GM19238 (cell line): ENCODE results near the gene AZU1.
"Not testable (repeated sequence)": the region's sequence is repeated elsewhere in the genome, so short reads cannot be mapped to it uniquely, and the experiment has no call there.

Experiments
- DNase-seq: peaks from one replicate; pipeline ENCODE4 v3.0.0; 2011; ENCODE audit warnings: low spot score; ENCODE audit not compliant: insufficient read length

AZU1 gene

DNA sequence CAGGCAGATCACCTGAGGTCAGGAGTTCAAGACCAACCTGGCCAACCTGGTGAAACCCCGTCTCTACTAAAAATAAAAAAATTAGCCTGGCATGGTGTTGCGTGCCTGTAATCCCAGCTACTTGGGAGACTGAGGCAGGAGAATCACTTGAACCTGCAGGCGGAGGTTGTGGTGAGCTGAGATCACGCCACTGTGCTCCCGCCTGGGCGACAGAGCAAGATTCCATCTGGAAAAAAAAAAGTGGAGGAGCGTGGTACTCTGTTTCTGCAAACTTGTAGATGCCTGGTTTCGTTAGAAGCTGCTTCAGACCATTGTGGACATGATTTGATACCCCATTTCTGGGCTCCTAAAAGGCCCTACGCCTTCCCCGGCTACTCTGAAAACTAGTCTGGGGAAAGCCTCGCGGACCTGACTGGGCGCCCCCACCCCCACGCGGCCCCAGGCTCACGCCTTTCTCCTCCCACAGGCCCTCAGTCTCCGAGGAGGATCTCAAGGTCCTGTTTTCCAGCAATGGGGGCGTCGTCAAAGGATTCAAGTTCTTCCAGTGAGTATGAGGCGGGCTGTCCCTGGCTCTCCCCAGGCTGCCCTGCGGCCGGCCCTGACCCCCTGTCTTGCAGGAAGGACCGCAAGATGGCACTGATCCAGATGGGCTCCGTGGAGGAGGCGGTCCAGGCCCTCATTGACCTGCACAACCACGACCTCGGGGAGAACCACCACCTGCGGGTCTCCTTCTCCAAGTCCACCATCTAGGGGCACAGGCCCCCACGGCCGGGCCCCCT is 17.4 kb upstream of the AZU1 start:
- DNase-seq = no peak

DNA sequence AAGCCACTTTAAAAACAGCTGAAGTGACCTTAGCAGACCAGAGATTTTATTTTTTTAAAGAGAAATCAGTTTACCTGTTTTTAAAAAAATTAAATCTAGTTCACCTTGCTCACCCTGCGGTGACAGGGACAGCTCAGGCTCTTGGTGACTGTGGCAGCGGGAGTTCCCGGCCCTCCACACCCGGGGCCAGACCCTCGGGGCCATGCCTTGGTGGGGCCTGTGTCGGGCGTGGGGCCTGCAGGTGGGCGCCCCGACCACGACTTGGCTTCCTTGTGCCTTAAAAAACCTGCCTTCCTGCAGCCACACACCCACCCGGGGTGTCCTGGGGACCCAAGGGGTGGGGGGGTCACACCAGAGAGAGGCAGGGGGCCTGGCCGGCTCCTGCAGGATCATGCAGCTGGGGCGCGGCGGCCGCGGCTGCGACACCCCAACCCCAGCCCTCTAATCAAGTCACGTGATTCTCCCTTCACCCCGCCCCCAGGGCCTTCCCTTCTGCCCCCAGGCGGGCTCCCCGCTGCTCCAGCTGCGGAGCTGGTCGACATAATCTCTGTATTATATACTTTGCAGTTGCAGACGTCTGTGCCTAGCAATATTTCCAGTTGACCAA is 16.7 kb upstream of the AZU1 start:
- no peak for DNase-seq

- no peak for DNase-seq
These were observed 16.1 kb upstream of the AZU1 start for GRCh38 chr19:811506-812048.

GRCh38 chr19:812049-812746 is 15.4 kb upstream of the AZU1 start:
- no peak for DNase-seq

DNA sequence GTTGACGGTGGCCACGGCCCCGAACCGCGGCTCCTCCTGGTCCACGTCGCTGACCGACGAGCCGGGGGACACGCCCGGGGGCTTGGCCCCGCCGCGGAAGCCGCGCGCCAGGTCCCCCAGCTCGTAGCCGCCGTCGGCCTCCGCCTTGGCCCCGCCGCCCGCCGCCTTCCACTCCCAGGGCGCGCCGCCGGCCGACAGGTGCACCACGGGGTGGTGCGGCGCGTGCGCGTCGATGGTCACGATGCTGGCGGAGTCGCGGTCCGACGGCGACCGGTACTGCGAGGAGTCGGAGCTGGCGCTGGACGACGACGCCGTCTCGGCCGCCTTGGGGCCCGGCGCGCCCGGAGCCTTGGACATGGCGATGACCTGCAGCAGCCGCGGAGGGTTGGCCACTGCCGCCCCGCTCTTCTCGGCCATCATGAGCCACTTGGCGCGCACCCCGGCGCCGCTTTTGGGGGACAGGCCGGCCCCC is 14.9 kb upstream of the AZU1 start:
- no peak for DNase-seq

DNA sequence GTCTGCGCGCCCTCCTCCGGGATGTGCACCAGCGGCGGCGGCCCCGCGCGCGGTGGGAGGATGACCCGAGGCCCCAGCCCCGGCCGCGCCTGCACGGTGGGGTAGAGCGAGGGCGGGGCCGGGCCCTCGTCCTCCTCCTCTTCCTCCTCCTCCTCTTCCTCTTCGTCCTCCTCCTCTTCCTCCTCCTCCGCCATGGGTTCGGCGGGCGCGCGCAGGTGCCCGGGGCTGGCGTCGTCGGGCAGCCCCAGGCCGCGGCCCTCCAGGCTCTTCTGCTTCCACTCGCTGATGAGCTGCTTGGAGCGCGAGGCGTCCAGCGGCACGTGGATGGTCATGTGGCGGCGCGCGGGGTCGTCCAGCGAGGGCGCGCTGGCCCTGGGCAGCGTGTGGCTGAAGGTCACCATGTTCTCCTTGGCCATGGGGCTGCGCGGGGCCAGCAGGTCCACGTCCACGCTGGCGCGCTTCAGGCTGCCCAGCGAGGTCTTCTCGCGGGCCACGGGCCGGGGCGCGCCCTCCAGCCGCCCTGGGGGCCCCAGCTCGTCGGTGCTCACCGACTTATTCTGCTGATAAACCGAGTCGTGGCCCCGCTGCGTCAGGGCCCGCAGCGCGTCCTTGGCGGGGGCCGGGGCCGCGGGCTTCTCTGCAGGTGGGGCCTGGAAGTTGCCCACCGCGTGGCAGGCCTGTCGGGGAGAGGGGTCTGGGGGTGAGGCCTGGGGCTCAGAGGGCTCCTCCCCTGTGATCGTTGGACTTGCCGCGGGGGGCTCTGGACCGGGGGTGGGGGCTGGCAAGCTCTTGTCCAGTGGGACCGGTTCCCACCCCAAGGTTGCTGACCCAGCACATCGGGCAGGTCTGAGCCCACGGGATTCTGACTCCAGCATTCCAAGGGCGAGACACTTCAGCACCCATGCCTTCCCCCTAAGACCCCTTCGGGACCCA is 14.2 kb upstream of the AZU1 start:
- DNase-seq = no peak

GRCh38 chr19:814152-815078 is 13.2 kb upstream of the AZU1 start:
- no peak for DNase-seq

DNA sequence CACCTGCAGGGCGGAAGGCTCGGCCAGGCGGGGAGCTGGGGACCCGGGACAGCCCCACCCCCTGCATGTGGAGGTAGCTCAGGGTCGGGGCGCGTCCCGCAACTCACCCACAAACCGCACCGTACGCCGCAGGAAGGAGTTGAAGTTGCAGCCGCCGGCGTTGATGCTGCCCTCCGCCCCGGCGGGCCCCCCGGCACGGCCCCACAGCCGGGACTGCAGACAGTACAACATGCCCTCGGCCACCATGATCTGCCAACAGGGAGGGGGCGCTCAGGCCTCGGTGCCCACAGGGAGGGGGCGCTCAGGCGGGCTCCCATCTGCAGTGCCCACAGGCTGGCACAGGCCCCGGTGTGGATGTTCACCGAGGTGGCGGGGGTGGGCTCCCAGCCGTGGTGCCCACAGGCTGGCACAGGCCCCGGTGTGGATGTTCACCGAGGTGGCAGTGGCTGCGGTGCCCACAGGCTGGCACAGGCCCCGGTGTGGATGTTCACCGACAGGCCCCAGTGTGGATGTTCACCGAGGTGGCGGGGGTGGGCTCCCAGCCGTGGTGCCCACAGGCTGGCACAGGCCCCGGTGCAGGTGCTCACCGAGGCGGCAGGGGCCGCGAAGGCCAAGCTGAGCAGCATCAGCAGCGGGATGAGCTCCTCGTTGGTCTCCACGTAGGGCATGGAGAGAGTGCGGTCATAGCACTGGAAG is 12.4 kb upstream of the AZU1 start:
- no peak for DNase-seq

GRCh38 chr19:815775-816499 is 11.7 kb upstream of the AZU1 start:
- DNase-seq = no peak

GRCh38 chr19:816500-816857 is 11.2 kb upstream of the AZU1 start:
- no peak for DNase-seq

DNA sequence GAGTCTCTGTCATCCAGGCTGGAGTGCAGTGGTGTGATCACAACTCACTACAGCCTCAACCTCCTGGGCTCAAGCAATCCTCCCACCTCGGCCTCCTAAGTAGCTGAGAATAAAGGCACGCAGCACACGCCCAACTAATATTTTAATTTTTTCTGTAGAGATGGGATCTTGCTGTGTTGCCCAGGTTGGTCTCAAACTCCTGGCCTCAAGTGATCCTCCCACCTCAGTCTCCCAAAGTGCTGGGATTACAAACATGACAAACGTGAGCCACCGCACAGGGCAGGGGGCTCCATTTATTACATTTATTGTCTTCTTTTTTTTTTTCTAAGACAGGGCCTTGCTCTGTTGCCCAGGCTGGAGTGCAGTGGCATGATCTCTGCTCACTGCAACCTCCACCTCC is 7.4 kb upstream of the AZU1 start:
- DNase-seq = not testable (repeated sequence)

DNA sequence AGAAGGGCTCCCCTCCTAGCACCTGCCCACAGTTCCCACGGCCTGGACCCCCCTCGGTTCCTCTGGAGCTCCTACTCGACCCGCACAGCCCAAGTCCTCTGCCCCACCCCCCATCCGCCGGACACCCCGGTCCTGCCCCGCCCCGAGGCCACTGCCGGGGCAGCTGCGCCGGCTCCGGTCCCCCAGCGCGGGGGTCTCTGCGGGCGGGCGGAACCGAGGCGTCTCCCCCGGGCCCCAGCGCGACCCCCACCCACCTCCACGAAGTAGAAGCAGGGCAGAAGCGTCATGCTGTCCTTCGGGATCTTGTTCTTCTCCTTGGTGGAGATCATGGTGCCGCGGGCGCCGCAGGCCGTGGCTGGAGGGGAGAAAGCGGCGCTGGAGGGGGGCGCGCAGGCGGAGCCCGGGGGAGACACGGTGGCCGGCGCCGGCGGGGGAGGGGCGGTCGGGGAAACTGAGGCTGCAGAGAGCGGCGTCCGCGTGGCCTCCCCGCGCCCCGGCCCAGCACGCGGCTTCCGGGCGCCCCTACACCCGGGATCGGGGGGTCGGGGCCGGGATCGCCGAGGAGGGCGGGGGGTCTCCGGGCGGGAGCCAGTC is 6.3 kb upstream of the AZU1 start:
- no peak for DNase-seq

DNA sequence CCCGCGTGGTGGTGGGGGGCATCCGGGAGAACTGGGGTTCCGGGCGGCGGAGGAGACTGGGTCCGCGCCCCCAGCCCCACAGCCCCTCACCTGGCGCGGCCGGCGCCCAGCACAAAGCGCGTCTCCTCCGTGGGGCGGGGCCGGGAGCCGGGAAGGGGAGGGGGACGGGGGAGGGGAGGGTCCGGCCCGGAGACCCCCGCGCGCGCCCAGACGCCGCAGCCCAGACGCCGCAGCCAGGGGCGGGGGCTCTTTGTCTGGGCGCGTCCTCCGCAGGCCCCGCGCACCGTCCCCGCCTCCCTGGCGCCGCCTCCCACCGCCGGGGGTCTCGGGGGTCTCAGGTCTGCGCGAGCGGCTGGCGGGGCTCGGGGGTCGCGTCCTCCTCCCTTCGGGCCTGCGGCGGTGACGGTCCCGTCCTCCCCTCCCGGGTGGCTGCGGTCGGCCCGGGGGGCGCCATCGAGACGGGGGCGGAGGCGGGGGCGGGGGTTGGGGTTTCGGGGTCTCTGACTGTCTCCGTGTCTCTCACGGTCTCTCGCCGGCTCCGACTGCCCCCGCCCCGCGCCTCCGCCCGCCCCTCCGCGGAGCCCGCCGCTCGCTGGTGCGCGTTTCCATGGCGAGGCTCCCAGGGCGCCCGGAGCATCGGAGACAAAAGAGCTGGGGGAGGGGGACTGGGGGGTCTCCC is 5.7 kb upstream of the AZU1 start, which contains the start of gene PLPPR3:
PLPPR3 (minus strand) TSS at position 131 of the 679 bp plus-strand sequence. CDS start 396 bp downstream, outside the sequence.
- no peak for DNase-seq

DNA sequence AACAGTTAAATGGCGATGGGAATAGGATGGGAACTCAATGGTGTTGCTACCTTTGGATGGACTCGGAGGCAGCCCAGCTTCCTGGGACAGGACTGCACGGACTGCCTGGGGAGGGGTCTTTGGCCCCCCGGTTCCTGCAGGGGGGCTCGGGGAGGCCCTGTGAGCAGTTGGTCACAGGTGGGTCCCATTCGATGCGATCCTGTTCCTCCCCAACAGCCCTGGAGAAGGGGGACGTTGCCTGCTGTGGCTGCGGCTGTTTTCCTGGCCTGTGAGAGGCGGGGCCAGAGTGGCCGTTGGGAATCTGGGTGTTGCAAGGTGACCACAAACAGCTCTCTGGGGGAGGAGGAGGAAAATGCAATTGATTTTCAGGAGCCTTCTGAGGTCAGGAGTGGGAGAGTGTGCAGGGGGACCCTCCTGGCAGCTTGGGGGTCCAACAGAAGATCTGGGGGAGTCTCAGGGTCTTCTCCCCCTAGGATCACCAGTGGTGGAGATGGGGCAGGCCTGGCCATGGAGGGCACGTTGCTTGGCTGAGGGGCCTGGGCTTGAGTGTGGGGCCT is 4.0 kb upstream of the AZU1 start:
- no peak for DNase-seq

- no peak for DNase-seq
These were observed 2.8 kb upstream of the AZU1 start for GRCh38 chr19:824885-825284.

- DNase-seq = no peak
These were observed 1.6 kb upstream of the AZU1 start for GRCh38 chr19:825897-826644.

DNA sequence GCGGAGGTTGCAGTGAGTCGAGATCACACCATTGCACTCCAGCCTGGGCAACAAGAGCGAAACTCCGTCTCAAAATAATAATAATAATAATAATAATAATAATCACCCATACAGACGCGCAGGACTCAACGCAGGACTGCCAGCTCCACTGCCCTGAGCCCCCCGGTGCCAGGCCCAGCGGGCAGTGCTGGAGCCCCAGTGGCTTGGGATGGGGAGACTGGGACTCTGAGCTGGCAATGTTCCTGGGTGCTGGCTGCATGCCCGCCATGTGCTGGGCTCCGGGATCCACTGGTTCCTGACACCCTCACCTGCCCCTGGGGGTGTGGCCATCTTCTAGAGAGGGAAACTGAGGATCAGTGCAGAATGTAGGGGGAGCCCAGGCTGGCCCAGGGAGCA is 325 bp upstream of the AZU1 start:
- DNase-seq = no peak
